Large intestine (tissue), 3 donors: ENCODE data around the gene CD300C. TPM values are rescaled to one million over a fixed set of nuclear protein-coding genes. Genes with fewer than 3 reads are reported as not detected.
"Not testable (repeated sequence)": the region's sequence is repeated elsewhere in the genome, so short reads cannot be mapped to it uniquely, and the experiment has no call there.

ENCODE experiments used
- DNase-seq, 2 donors: peaks; one replicate each; pipeline versions ENCODE4 v3.0.0 to v3.0.0-alpha.2; 2013
- H3K27ac ChIP-seq: one replicate; pipeline ENCODE4 v1.5.1; 2013; ENCODE audit warnings: low read length
- H3K27me3 ChIP-seq: 2 replicates; pipeline ENCODE4 v1.6.1; 2013; ENCODE audit warnings: low read length; ENCODE audit not compliant: control insufficient read depth, insufficient read depth
- H3K36me3 ChIP-seq: 2 replicates; pipeline ENCODE4 v1.6.1; 2013; ENCODE audit warnings: low read length; ENCODE audit not compliant: control insufficient read depth, insufficient read depth
- H3K4me1 ChIP-seq: one replicate; pipeline ENCODE4 v1.6.1; 2013; ENCODE audit warnings: low read length; ENCODE audit not compliant: control insufficient read depth, insufficient read depth
- H3K4me3 ChIP-seq: one replicate; pipeline ENCODE4 v1.5.1; 2013; ENCODE audit warnings: low read length
- H3K9me3 ChIP-seq: one replicate; pipeline ENCODE4 v1.6.1; 2013; ENCODE audit warnings: mild to moderate bottlenecking, low read depth, low read length, moderate library complexity; ENCODE audit not compliant: control insufficient read depth
- WGBS: methylation state at CpG from one replicate; pipeline ENCODE4 v1.1.5; 2013; ENCODE audit warnings: low lambda C conversion rate; ENCODE audit not compliant: insufficient coverage; 5-methylcytosine and 5-hydroxymethylcytosine counted together
- polyA plus RNA-seq: library from polyadenylated mRNA; unstranded; fragments of 120-200 nt; gene quantifications from one replicate; pipeline ENCODE4 v1.2.1, GENCODE V29; 2013

The CD300C gene
- polyA plus RNA-seq, 1 donor: 0.99 TPM

DNA sequence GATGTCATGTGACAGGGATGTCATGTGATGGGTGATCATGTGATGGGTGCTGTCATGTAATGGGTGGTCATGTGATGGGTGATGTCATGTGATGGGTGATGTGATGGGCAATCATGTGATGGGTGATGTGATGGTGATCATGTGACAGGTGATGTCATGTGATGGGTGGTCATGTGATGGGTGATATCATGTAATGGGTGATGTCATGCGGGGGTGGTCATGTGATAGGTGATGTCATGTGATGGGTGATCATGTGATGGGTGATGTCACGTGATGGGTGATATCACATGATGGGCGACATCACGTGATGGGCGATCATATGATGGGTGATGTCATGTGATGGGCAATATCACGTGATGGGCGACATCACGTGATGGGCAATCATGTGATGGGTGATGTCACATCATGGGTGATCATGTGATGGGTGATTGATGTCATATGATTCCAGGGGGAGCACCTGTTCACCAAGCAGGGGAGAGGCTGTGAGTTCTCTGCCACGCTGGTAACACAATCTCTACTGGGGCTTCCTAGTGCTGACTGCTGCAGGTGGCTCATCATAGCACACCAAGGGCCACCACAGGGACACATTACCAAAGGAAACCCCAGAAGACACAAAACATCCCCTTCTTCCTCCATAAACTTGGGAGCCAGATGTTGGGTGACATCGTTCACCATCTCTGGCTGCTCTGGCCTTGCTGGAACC lies 31.1 kb downstream of the CD300C start:
- H3K27me3 ChIP-seq: peaks cover 4% of the 10 kb centered on the region
- H3K27ac ChIP-seq: no peak overlapping the region
- 100% methylated on average over 1 of the region's 10 CpGs for WGBS
- H3K9me3 ChIP-seq: peaks cover 2% of the 10 kb centered on the region
- H3K36me3 ChIP-seq: no peaks in the 10 kb centered on the region
- no peaks in the 10 kb centered on the region for H3K4me1 ChIP-seq
- peak in 1 of 2 donors; percentile 7 for DNase-seq
- H3K4me3 ChIP-seq: no peak overlapping the region

DNA sequence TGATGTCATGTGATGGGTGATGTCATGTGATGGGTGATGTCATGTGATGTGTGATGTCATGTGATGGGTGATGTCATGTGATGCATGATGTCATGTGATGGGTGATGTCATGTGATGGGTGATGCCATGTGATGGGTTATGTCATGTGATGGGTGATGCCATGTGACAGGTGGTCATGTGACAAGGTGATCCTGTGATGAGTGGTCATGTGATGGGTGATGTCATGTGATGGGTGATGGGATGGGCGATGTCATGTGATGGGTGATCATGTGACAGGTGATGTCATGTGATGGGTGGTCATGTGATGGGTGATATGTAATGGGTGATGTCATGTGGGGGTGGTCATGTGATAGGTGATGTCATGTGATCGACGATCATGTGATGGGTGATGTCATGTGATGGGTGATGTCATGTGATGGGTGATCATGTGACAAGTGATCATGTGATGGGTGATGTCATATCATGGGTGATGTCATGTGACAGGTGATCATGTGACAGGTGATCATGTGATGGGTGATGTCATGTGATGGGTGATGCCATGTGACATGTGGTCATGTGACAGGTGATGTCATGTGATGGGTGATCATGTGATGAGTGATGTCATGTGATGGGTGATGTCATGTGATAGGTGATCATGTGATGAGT lies 31.8 kb downstream of the CD300C start:
- DNase-seq: no peak
- Histone ChIP-seq H3K27me3 (peaks cover 4% of the 10 kb centered on the region), H3K27ac (no peak overlapping the region), H3K36me3 (no peaks in the 10 kb centered on the region), H3K4me1 (no peaks in the 10 kb centered on the region), H3K9me3 (peaks cover 2% of the 10 kb centered on the region), H3K4me3 (no peak overlapping the region)
- 90% methylated on average over 2 of the region's 3 CpGs for WGBS

DNA sequence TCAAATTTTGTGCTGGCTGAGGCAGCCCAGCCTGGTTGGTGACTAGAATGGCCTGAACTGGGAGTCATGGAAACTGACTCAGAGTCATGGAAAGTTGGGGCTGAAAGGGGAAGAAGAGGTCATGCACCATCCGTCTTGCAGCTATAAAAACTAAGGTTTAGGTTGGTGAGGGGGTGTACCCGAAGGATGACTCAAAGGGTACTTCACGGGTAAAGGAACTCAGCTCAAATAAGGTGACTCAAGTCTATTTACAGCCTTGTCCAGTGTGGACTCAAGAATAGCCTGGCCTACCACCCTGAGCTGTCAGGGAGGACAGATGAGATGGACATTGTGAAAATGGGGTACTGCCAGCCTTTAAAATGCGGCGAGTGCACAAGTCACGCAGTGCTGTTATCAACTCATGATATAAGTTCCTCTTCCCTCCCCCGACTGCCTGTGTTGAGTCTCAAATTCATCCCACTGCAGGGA lies 33.3 kb downstream of the CD300C start:
- WGBS: no CpG with 5 or more reads among the region's 7 CpGs
- Histone ChIP-seq H3K27ac (no peak overlapping the region), H3K36me3 (no peaks in the 10 kb centered on the region), H3K4me1 (no peaks in the 10 kb centered on the region), H3K9me3 (peaks cover 2% of the 10 kb centered on the region), H3K4me3 (no peak overlapping the region), H3K27me3 (peaks cover 4% of the 10 kb centered on the region)
- no peak for DNase-seq

DNA sequence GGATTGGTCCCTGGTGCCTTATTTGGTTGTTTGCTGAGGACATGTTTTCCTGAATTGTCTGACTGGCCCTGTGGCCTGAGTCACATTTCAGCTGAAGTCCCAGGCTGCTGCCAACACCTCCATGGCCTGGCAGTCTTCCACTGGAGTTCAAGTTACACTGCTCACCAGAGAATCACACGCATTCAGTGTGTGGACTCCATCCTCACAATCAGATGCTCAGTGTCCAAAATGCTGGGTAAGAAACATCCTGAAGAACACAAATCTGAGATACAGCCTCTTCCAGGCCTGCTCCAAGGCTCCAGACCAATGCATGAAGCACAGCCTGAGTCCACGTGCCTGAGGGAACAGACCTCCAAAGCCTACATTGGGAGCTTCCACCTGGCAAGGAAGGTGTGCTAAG lies 33.9 kb downstream of the CD300C start:
- Histone ChIP-seq H3K27ac (no peak overlapping the region), H3K27me3 (peaks cover 4% of the 10 kb centered on the region), H3K4me1 (no peaks in the 10 kb centered on the region), H3K36me3 (no peaks in the 10 kb centered on the region), H3K9me3 (peaks cover 2% of the 10 kb centered on the region), H3K4me3 (no peak overlapping the region)
- no CpG with 5 or more reads among the region's 2 CpGs for WGBS
- DNase-seq: no peak

DNA sequence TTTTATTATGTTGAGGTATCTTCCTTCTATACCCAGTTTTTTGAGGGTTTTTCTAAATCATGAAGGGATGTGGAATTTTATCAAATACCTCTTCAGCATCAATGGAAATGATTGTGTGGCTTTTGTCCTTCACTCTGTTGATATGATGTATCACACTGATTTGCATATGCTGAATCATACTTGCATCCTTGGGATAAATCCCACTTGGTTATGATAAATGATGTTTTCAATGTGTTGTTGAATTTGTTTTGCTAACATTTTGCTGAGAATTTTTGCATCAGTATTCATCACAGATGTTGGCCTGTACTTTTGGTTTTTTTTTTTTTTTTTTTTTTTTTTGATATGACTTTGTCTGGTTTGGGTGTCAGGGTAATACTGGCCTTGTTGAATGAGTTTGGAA lies 37.8 kb downstream of the CD300C start:
- H3K4me3 ChIP-seq: no peak overlapping the region
- no peaks in the 10 kb centered on the region for H3K36me3 ChIP-seq
- no peaks in the 10 kb centered on the region for H3K4me1 ChIP-seq
- no peak for DNase-seq
- peaks cover 4% of the 10 kb centered on the region for H3K27me3 ChIP-seq
- H3K9me3 ChIP-seq: no peaks in the 10 kb centered on the region
- no peak overlapping the region for H3K27ac ChIP-seq

DNA sequence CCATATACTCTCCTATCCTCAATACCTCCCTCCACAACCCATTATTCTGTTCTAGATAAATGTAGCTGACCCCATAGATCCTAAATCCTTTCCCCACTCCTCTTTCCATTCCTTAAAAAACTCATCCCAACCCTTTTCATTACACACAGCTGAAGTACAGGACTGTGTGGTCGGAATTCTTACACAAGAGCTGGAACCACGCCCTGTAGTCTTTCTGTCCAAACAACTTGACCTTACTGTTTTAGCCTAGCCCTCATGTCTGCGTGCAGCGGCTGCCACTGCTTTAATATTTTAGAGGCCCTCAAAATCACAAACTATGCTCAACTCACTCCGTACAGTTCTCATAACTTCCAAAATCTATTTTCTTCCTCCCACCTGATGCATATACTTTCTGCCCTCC lies 42.0 kb downstream of the CD300C start:
- not testable (repeated sequence) for H3K4me3 ChIP-seq, H3K27me3 ChIP-seq, H3K36me3 ChIP-seq, H3K9me3 ChIP-seq, DNase-seq, H3K4me1 ChIP-seq, H3K27ac ChIP-seq
- WGBS: no CpG with 5 or more reads among the region's 5 CpGs

DNA sequence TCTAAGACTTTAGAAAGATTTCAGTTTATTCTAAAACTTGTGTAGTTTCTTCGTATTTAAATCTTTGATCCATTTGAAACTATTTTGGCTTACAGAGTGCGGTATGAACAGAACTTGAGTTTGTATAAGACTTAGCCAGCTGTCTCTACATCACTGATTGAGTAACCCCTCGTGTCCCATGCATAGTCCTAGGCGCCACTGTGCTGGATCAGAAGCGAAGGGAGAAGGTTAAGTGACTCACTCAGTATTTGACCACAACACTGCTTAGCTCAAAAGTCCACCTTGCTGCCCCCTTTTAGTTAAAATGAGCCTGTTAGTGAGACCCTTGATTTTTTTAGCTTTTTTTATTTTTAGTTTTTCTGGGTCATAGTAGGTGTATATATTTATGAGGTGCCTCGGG lies 43.1 kb downstream of the CD300C start:
- WGBS: 100% methylated on average over 1 of the region's 6 CpGs
- Histone ChIP-seq H3K4me1 (no peaks in the 10 kb centered on the region), H3K4me3 (no peak overlapping the region), H3K27me3 (peaks cover 3% of the 10 kb centered on the region), H3K9me3 (no peaks in the 10 kb centered on the region), H3K36me3 (no peaks in the 10 kb centered on the region), H3K27ac (no peak overlapping the region)
- no peak for DNase-seq

DNA sequence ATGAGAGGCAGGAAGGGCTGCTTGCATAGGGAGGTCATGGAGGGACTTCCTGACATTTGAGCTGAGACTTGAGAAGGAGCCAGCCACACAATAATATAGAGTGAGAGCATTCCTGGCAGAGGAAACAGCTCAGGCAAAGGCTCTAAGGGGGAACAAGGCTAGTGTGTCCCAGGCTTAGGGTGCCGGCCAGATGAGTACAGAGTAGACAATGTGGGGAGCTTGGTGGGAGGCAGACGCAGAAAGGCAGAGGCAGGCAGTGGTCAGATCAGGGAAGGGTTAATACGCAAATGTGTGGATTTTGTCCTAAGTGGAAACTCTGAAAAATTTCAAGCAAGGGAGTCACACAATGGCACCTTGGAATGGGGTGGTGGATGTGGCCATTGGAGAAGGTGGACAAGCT lies 45.9 kb downstream of the CD300C start:
- Histone ChIP-seq H3K36me3 (no peaks in the 10 kb centered on the region), H3K9me3 (no peaks in the 10 kb centered on the region), H3K27me3 (peaks cover 3% of the 10 kb centered on the region), H3K27ac (no peak overlapping the region), H3K4me1 (no peaks in the 10 kb centered on the region), H3K4me3 (no peak overlapping the region)
- 83% methylated on average over 1 of the region's 3 CpGs for WGBS
- DNase-seq: no peak

DNA sequence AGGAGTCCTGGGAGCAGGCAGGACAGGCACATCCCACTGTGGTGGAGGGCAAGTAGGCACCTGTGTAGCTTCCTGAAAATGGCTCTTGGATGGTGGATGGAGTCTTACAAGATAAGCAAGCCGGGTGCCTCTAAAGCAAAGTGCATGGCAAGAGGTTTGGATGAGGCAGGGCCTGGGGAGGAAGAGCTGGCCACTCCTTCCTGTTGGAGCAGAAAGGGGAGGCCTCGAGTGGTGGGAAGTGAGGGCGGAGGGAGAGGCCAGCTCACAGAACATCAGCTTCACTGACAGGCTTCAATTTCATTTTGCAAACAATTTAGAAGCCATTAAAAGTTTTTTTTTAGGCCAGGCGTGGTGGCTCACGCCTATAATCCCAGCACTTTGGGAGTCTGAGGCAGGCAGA lies 48.4 kb downstream of the CD300C start:
- WGBS: no CpG with 5 or more reads among the region's 5 CpGs
- Histone ChIP-seq H3K9me3 (no peaks in the 10 kb centered on the region), H3K36me3 (no peaks in the 10 kb centered on the region), H3K4me1 (no peaks in the 10 kb centered on the region), H3K4me3 (no peak overlapping the region), H3K27ac (no peak overlapping the region), H3K27me3 (no peaks in the 10 kb centered on the region)
- DNase-seq: no peak

DNA sequence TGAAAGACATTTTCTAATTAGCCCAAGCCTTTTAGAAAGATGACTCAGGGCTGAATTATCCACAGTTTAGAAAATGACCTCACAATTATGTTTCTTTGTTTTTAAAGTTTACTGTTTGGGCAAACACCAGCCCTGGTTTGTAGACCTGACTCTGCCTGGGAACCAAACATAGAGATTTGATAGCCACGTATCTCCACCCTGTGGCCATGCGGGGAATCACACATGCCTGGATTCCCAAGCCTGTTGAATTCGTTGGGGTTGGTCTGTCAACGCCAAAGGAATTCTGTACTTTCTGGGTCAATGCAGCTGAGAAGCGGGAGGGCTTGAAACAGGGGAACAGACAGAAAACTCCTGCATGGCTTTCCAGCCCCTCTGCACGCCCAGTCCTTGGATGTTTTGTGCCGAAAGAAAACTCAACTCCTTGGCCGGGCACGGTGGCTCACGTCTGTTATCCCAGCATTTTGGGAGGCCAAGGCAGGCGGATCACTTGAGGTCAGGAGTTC lies 52.5 kb downstream of the CD300C start:
- no peaks in the 10 kb centered on the region for H3K36me3 ChIP-seq
- H3K27me3 ChIP-seq: peaks cover 4% of the 10 kb centered on the region
- DNase-seq: peak in 1 of 2 donors; percentile 35
- H3K4me1 ChIP-seq: no peaks in the 10 kb centered on the region
- no peak overlapping the region for H3K27ac ChIP-seq
- no CpG with 5 or more reads among the region's 11 CpGs for WGBS
- H3K9me3 ChIP-seq: no peaks in the 10 kb centered on the region
- no peak overlapping the region for H3K4me3 ChIP-seq

DNA sequence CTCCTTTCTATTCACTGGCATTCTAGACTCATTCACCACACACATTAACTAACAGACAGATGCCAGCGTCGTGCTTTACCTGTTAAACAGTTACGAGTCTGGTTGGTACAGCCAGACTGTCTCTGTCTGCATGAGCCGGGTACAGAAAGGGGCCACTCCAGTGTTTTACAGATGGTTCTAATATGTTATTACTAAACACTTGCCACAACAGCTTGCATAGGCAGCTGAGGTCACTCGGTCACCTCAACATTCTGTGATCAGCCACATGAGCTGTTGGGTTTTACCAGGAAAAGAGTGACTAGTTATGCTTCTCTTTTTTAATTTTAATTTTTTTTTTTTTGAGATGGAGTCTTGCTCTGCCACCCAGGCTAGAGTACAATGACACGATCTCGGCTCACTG lies 54.3 kb downstream of the CD300C start:
- Histone ChIP-seq H3K4me1 (no peaks in the 10 kb centered on the region), H3K4me3 (no peak overlapping the region), H3K9me3 (no peaks in the 10 kb centered on the region), H3K27ac (no peak overlapping the region), H3K36me3 (no peaks in the 10 kb centered on the region), H3K27me3 (peaks cover 4% of the 10 kb centered on the region)
- no CpG with 5 or more reads among the region's 7 CpGs for WGBS
- DNase-seq: no peak
